Common myeloid progenitor, CD34-positive (primary cell): Measurements from ENCODE around the gene MACROD1.
"Not testable (repeated sequence)": the region's sequence is repeated elsewhere in the genome, so short reads cannot be mapped to it uniquely, and the experiment has no call there.

Source experiments
- CTCF ChIA-PET: fragments of 350-600 bp; sonication (Branson Sonifier 250); formaldehyde crosslinking; loops from one replicate; lab custom pipeline; 2021; ENCODE audit warnings: antibody characterized with exemption; lab: Charles Lee
- POLR2A ChIA-PET: fragments of 350-600 bp; sonication (Branson Sonifier 250); formaldehyde crosslinking; loops from one replicate; lab custom pipeline; 2021; ENCODE audit warnings: antibody characterized with exemption; lab: Charles Lee
- DNase-seq, 3 donors: peaks; one replicate each; pipeline versions ENCODE4 v3.0.0 to v3.0.0-alpha.2; 2013
- H3K27ac ChIP-seq, 2 experiments: 1 replicate in 1 of 2; 2 replicates in 1 of 2; pipeline ENCODE4 v1.7.0; 2013; ENCODE audit warnings: inconsistent platforms in 2 of 2, low read length in 2 of 2, mild to moderate bottlenecking in 2 of 2, low read depth in 1 of 2, moderate library complexity in 1 of 2; ENCODE audit not compliant: severe bottlenecking in 2 of 2, insufficient read depth in 1 of 2, poor library complexity in 1 of 2
- H3K27me3 ChIP-seq, 5 experiments: replicated peaks in 2 of 5; 1 replicate in 3 of 5; 2 replicates in 2 of 5; pipeline versions ENCODE4 v1.6.1 to v1.7.0; 2013; ENCODE audit warnings: low read length in 4 of 5, mild to moderate bottlenecking in 2 of 5, moderate library complexity in 2 of 5, inconsistent platforms in 1 of 5; ENCODE audit not compliant: insufficient read depth in 5 of 5, control insufficient read depth in 4 of 5
- H3K36me3 ChIP-seq, 4 experiments: 1 replicate in 2 of 4; 2 replicates in 2 of 4; pipeline versions ENCODE4 v1.6.1 to v1.7.0; 2013; ENCODE audit warnings: low read length in 3 of 4, control low read depth in 1 of 4, mild to moderate bottlenecking in 1 of 4; ENCODE audit not compliant: control insufficient read depth in 4 of 4, insufficient read depth in 4 of 4
- H3K4me1 ChIP-seq, 4 experiments: 1 replicate in 3 of 4; 2 replicates in 1 of 4; pipeline versions ENCODE4 v1.6.1 to v1.7.1; 2013; ENCODE audit warnings: low read length in 3 of 4, mild to moderate bottlenecking in 3 of 4, control low read depth in 1 of 4, inconsistent platforms in 1 of 4, moderate library complexity in 1 of 4; ENCODE audit not compliant: control insufficient read depth in 4 of 4, insufficient read depth in 4 of 4; ENCODE audit errors: control extremely low read depth in 1 of 4
- H3K4me3 ChIP-seq, 7 experiments: 1 replicate in 4 of 7; 2 replicates in 3 of 7; pipeline versions ENCODE4 v1.5.1 to v1.7.0; 2013; ENCODE audit warnings: mild to moderate bottlenecking in 7 of 7, low read length in 6 of 7, moderate library complexity in 6 of 7, inconsistent platforms in 2 of 7, low read depth in 2 of 7, control low read depth in 1 of 7; ENCODE audit not compliant: insufficient read depth in 4 of 7, control insufficient read depth in 1 of 7; ENCODE audit errors: extremely low read depth in 1 of 7
- H3K9me3 ChIP-seq, 5 experiments: 1 replicate in 4 of 5; 2 replicates in 1 of 5; pipeline versions ENCODE4 v1.6.1 to v1.7.1; 2013; ENCODE audit warnings: low read length in 4 of 5, mild to moderate bottlenecking in 2 of 5, inconsistent platforms in 1 of 5, low read depth in 1 of 5, moderate library complexity in 1 of 5; ENCODE audit not compliant: control insufficient read depth in 4 of 5, insufficient read depth in 2 of 5; ENCODE audit errors: control extremely low read depth in 1 of 5
- WGBS: methylation state at CpG from one replicate; pipeline ENCODE4 v1.1.5; 2013; ENCODE audit not compliant: insufficient coverage; 5-methylcytosine and 5-hydroxymethylcytosine counted together

Gene MACROD1

GRCh38 chr11:64165481-64165841 lies 452 bp downstream of the MACROD1 start:
- 2% methylated on average over 21 of the region's 32 CpGs for WGBS
- ChIA-PET POLR2A (no interaction called here), CTCF (interaction anchor here (1.2 to 5.4 kb wide), 5 partner anchors 14 to 138 kb away, joined by 3 to 38 read pairs (median 4); no protein-coding TSS in a partner anchor)
- peak in 1 of 3 donors; percentile 40 for DNase-seq
- no peak overlapping the region for H3K27ac ChIP-seq
- H3K36me3 ChIP-seq, result peaks cover 0 to 2% (median 0%) of the 10 kb centered on the region in 4 experiments
- H3K27me3 ChIP-seq, result no peaks in the 10 kb centered on the region
- peaks cover 0 to 21% (median 16%) of the 10 kb centered on the region in 4 experiments for H3K4me1 ChIP-seq
- H3K4me3 ChIP-seq, result peak overlapping the region; percentile 47 to 81 (median 66)
- no peaks in the 10 kb centered on the region for H3K9me3 ChIP-seq

DNA sequence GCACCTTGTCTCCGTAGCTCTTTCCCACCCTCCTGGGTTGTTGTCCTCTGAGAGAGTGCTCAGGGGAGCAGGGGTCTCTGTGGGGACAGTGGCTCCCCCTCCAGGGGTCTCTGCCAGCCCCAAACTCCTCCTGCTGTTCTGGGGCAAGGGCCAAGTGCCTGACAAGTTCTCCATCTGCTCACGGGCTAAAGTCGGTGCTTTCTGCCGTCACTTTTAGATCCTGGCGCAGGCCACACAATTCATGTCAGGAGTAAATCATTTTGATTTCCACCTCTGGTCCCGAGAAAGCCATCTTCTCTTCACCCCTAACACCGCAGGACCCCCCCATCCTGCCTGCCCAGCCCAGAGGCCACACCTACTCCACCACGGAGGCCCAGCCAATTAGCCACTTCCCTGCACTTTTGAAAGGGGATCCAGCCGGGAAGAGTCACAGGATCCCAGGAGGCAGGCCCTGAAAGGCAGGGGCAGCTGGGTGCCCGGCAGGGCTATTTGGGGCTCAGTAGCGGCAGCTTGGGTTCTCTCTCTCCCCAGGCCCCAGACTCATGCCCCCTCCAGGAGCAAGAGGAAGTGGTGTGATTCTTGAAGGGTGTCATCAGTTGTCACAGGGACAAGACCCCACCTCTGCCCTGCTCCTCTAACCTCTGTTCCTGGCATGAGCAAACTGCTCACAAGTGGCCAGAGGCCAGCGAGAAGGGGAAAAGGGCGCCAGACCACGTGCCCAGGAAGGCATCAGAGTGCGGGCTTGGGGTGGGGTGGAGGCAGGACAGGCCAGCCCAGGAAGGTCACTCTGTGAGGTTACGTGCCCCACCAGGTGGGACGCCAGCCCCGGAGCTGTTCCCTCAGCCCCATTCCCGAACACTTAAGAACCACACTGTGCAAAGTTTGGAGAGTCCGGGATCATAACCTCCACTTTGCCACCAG lies 1.3 kb downstream of the MACROD1 start:
- H3K27me3 ChIP-seq, result no peaks in the 10 kb centered on the region
- no peak overlapping the region for H3K27ac ChIP-seq
- H3K4me3 ChIP-seq, result peak overlapping the region in 3 of 7 experiments; percentile 66 to 81 (median 73)
- DNase-seq, result peak in 2 of 3 donors; percentile 41 to 50
- H3K9me3 ChIP-seq, result no peaks in the 10 kb centered on the region
- POLR2A ChIA-PET, result interaction anchor here (0.5 to 0.7 kb wide), 2 partner anchors 136 to 351 kb away, joined by 3 read pairs; partner anchors contain the start of gene SPINDOC
- 77% methylated on average over 16 of the region's 20 CpGs for WGBS
- CTCF ChIA-PET, result interaction anchor here (1.1 to 5.4 kb wide), 7 partner anchors 11 to 127 kb away, joined by 3 to 38 read pairs (median 4); no protein-coding TSS in a partner anchor
- H3K4me1 ChIP-seq, result peaks cover 0 to 21% (median 16%) of the 10 kb centered on the region in 4 experiments
- peaks cover 0 to 2% (median 0%) of the 10 kb centered on the region in 4 experiments for H3K36me3 ChIP-seq

DNA sequence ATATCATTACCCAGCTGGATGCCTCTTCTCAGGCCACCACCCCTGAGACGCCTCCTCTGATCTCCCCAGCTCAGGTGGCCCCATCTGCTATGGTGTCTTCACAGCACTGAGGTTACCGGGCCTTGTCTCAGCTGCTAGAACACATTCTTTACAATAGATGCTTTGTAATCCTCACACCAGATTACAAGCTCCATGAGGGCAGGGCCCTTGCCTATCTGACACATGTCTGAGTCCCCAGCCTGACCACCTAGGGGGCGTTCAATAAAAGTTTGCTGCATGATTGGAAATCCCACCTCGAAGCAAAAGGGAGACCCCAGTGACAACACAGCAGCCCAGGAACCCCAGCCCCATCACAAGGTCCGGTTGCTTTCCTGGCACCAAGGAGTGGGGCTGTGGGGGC lies 2.0 kb downstream of the MACROD1 start:
- Histone ChIP-seq H3K9me3 (no peaks in the 10 kb centered on the region), H3K36me3 (peaks cover 0 to 2% (median 0%) of the 10 kb centered on the region in 4 experiments), H3K4me1 (peaks cover 0 to 21% (median 16%) of the 10 kb centered on the region in 4 experiments), H3K4me3 (no peak overlapping the region), H3K27me3 (no peaks in the 10 kb centered on the region), H3K27ac (no peak overlapping the region)
- POLR2A ChIA-PET, result interaction anchor here (0.7 kb wide), 1 partner anchor 136 kb away, joined by 3 read pairs; no protein-coding TSS in a partner anchor
- CTCF ChIA-PET, result interaction anchor here (0.6 to 5.4 kb wide), 7 partner anchors 12 to 68 kb away, joined by 3 to 38 read pairs (median 4); partner anchors contain the start of gene STIP1
- no peak for DNase-seq
- WGBS, result 100% methylated on average over 5 of the region's 5 CpGs

- H3K27ac ChIP-seq, H3K4me3 ChIP-seq, H3K9me3 ChIP-seq, DNase-seq, H3K27me3 ChIP-seq, H3K36me3 ChIP-seq: not testable (repeated sequence)
- ChIA-PET CTCF (interaction anchor here (1.0 to 5.4 kb wide), 7 partner anchors 11 to 162 kb away, joined by 3 to 38 read pairs (median 4); partner anchors contain the start of gene STIP1), POLR2A (interaction anchor here (0.8 kb wide), 1 partner anchor 88 kb away, joined by 11 read pairs; no protein-coding TSS in a partner anchor)
- WGBS, result 100% methylated on average over 1 of the region's 16 CpGs
- peaks cover 0 to 21% (median 16%) of the 10 kb centered on the region in 4 experiments for H3K4me1 ChIP-seq
Measured at GRCh38 chr11:64162769-64163168, 3.1 kb downstream of the MACROD1 start.

GRCh38 chr11:64161037-64161436 lies 4.9 kb downstream of the MACROD1 start:
- H3K9me3 ChIP-seq, result no peaks in the 10 kb centered on the region
- ChIA-PET POLR2A (no interaction called here), CTCF (interaction anchor here (1.2 to 1.5 kb wide), 2 partner anchors 11 to 12 kb away, joined by 3 to 6 read pairs; no protein-coding TSS in a partner anchor)
- 99% methylated on average over 10 of the region's 10 CpGs for WGBS
- DNase-seq, result no peak
- peaks cover 0 to 4% (median 1%) of the 10 kb centered on the region in 4 experiments for H3K36me3 ChIP-seq
- peaks cover 0 to 15% (median 12%) of the 10 kb centered on the region in 4 experiments for H3K4me1 ChIP-seq
- H3K4me3 ChIP-seq, result no peak overlapping the region
- H3K27me3 ChIP-seq, result no peaks in the 10 kb centered on the region
- no peak overlapping the region for H3K27ac ChIP-seq

- WGBS, result 97% methylated on average over 12 of the region's 17 CpGs
- Histone ChIP-seq H3K27ac (no peak overlapping the region), H3K4me3 (no peak overlapping the region), H3K4me1 (peaks cover 0 to 1% (median 0%) of the 10 kb centered on the region in 4 experiments), H3K36me3 (peaks cover 0 to 4% (median 1%) of the 10 kb centered on the region in 4 experiments), H3K9me3 (no peaks in the 10 kb centered on the region), H3K27me3 (peaks cover 0 to 2% (median 0%) of the 10 kb centered on the region in 5 experiments)
- ChIA-PET CTCF (no interaction called here), POLR2A (no interaction called here)
- DNase-seq, result no peak
Measured at GRCh38 chr11:64157631-64158394, 8.1 kb downstream of the MACROD1 start.
